NCI-H446 (cell line): ENCODE data around the gene RIT1.

ENCODE experiments used
- DNase-seq, 2 experiments: peaks; one replicate each; lab custom pipeline; 2025; lab: John Stamatoyannopoulos, UW

Gene RIT1

GRCh38 chr1:155856975-155857930, 53.9 kb downstream of the RIT1 start, which contains the start of gene GON4L:
TSS of gene GON4L (minus strand) at chr1:155857214. CDS start at chr1:155853780, 3,434 bp downstream.
- peak; percentile 94 to 97 for DNase-seq

GRCh38 chr1:155856257-155856974, 54.7 kb downstream of the RIT1 start:
- DNase-seq: no peak

- no peak for DNase-seq
Observed at GRCh38 chr1:155850345-155850744, 60.8 kb downstream of the RIT1 start.

- no peak for DNase-seq
Observed at GRCh38 chr1:155847823-155848529, 63.2 kb downstream of the RIT1 start.
